WERI-Rb-1 (cell line): Measurements from ENCODE around the gene RNF19B.
"Not testable (repeated sequence)": the region's sequence is repeated elsewhere in the genome, so short reads cannot be mapped to it uniquely, and the experiment has no call there.

ENCODE experiments used
- DNase-seq: peaks from one replicate; pipeline ENCODE4 v3.0.0-alpha.2; 2020
- H3K27ac ChIP-seq: fragments of 250-450 bp; sonication (Bioruptor Pico); 2 replicates; pipeline ENCODE4 v1.5.1; 2020; ENCODE audit warnings: mild to moderate bottlenecking, moderate library complexity
- H3K27me3 ChIP-seq: fragments of 250-450 bp; sonication (Bioruptor Pico); 2 replicates; pipeline ENCODE4 v1.5.1; 2021; ENCODE audit warnings: mild to moderate bottlenecking, low read depth, moderate library complexity; ENCODE audit not compliant: insufficient read depth, severe bottlenecking
- H3K36me3 ChIP-seq: fragments of 250-450 bp; sonication (Bioruptor Pico); 2 replicates; pipeline ENCODE4 v1.5.1; 2020; ENCODE audit warnings: mild to moderate bottlenecking, moderate library complexity
- H3K4me3 ChIP-seq: 2 replicates; pipeline ENCODE4 v1.5.1; 2011; ENCODE audit warnings: low read depth, mild to moderate bottlenecking, control low read depth, low read length
- H3K9me3 ChIP-seq: fragments of 250-450 bp; sonication (Bioruptor Pico); 2 replicates; pipeline ENCODE4 v1.5.1; 2021; ENCODE audit warnings: mild to moderate bottlenecking, moderate library complexity; ENCODE audit not compliant: severe bottlenecking
- CTCF ChIP-seq: IDR thresholded peaks from 2 replicates; pipeline ENCODE4 v1.5.1; 2011; ENCODE audit warnings: low read depth, mild to moderate bottlenecking, control low read depth, inconsistent platforms, low read length

The RNF19B gene

DNA sequence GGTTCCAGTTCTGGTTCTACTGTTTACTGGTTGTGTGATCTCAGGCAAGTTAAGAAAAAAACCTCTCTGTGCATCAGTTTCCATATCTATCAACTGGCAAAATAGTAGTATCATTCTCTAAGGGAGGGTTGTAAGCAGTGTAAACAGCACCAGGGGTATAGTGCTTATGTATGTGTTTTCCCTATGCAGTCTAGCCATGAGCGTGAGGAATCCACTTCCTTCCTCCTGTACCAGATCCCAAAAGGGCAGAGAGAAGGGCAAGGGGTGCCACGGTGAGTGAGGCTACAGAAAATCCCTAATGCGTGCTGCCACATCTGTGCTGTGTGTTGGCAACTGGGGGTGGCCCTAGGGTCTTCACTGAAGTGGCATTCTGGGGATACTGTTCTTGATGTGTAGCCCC is 18.4 kb upstream of the RNF19B start:
- Histone ChIP-seq H3K27me3 (no peaks in the 10 kb centered on the region), H3K9me3 (no peaks in the 10 kb centered on the region), H3K27ac (no peak overlapping the region), H3K4me3 (no peak overlapping the region), H3K36me3 (no peaks in the 10 kb centered on the region)
- DNase-seq, result no peak
- no peak for TF ChIP-seq CTCF

GRCh38 chr1:32981003-32981901 is 16.6 kb upstream of the RNF19B start:
- Histone ChIP-seq H3K4me3 (no peak overlapping the region), H3K36me3 (no peaks in the 10 kb centered on the region), H3K27ac (no peak overlapping the region), H3K9me3 (no peaks in the 10 kb centered on the region), H3K27me3 (no peaks in the 10 kb centered on the region)
- no peak for DNase-seq
- TF ChIP-seq CTCF, result no peak

DNA sequence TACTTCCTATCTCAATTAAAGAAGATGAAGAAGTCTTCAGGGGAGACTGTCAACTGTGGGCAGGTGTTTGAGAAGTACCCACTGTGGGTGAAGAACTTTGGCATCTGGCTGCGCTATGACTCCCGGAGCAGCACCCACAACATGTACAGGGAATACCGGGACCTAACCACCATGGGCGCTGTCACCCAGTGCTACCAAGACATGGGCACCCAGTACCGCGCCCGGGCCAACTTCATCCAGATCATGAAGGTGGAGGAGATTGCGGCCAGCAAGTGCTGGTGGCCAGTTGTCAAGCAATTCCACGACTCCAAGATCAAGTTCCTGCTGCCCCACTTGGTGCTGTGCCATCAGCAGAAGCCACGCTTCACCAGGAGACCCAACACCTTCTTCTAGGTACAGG is 15.5 kb upstream of the RNF19B start:
- Histone ChIP-seq H3K27ac (no peak overlapping the region), H3K36me3 (no peaks in the 10 kb centered on the region), H3K27me3 (no peaks in the 10 kb centered on the region), H3K4me3 (no peak overlapping the region), H3K9me3 (peaks cover 3% of the 10 kb centered on the region)
- TF ChIP-seq CTCF, result no peak
- no peak for DNase-seq

GRCh38 chr1:32978854-32979253 is 14.2 kb upstream of the RNF19B start:
- H3K27me3 ChIP-seq, result no peaks in the 10 kb centered on the region
- no peak for DNase-seq
- H3K4me3 ChIP-seq, result no peak overlapping the region
- no peak for TF ChIP-seq CTCF
- no peaks in the 10 kb centered on the region for H3K36me3 ChIP-seq
- peaks cover 3% of the 10 kb centered on the region for H3K9me3 ChIP-seq
- H3K27ac ChIP-seq, result no peak overlapping the region

GRCh38 chr1:32977546-32978087 is 13.0 kb upstream of the RNF19B start:
- H3K27ac ChIP-seq, result no peak overlapping the region

GRCh38 chr1:32975055-32975454 is 10.4 kb upstream of the RNF19B start:
- H3K27ac ChIP-seq, H3K36me3 ChIP-seq, H3K4me3 ChIP-seq, H3K9me3 ChIP-seq, H3K27me3 ChIP-seq, DNase-seq: not testable (repeated sequence)

More at GRCh38 chr1:32977546-32978087, 13.0 kb upstream of the RNF19B start:
- H3K36me3 ChIP-seq, result no peaks in the 10 kb centered on the region
- no peak for DNase-seq
- no peaks in the 10 kb centered on the region for H3K27me3 ChIP-seq
- H3K9me3 ChIP-seq, result peaks cover 3% of the 10 kb centered on the region
- H3K4me3 ChIP-seq, result no peak overlapping the region
- no peak for TF ChIP-seq CTCF

DNA sequence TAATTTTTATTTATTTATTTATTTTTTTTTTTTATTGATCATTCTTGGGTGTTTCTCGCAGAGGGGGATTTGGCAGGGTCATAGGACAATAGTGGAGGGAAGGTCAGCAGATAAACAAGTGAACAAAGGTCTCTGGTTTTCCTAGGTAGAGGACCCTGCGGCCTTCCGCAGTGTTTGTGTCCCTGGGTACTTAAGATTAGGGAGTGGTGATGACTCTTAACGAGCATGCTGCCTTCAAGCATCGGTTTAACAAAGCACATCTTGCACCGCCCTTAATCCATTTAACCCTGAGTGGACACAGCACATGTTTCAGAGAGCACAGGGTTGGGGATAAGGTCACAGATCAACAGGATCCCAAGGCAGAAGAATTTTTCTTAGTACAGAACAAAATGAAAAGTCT is 8.8 kb upstream of the RNF19B start:
- not testable (repeated sequence) for DNase-seq, H3K27me3 ChIP-seq, H3K9me3 ChIP-seq, H3K36me3 ChIP-seq
- H3K27ac ChIP-seq, result peak overlapping the region; percentile 96
- peak overlapping the region; percentile 69 for H3K4me3 ChIP-seq
